ENCODE results near the gene SLC2A3.

- TF ChIP-seq POLR2AphosphoS5 (IDR thresholded peaks at IDR 0.05; ENCODE audit: borderline replicate concordance, low read depth, low read length): no peak; the same call in 1 of the 2 replicates
- no peak for TF ChIP-seq EZH2 (IDR thresholded peaks at IDR 0.05)
- TF ChIP-seq FOXP2 (optimal IDR thresholded peaks at IDR 0.05; ENCODE audit: control extremely low read depth, extremely low read length, insufficient read depth): no peak
Observed at GRCh38 chr12:7905071-7905470, 30.9 kb downstream of the SLC2A3 start.
